GM06990 (cell line): ENCODE data around the gene PRICKLE2.

ENCODE experiments used
- DNase-seq: peaks from one replicate; pipeline ENCODE4 v3.0.0-alpha.2; 2011; ENCODE audit not compliant: insufficient read length; ENCODE audit errors: extremely low read depth
- H3K27me3 ChIP-seq: replicated peaks from 2 replicates; pipeline ENCODE4 v1.6.0; 2011; ENCODE audit warnings: low read length; ENCODE audit not compliant: control insufficient read depth, insufficient read depth
- H3K36me3 ChIP-seq: 2 replicates; pipeline ENCODE4 v1.5.1; 2011; ENCODE audit warnings: low read length; ENCODE audit not compliant: control insufficient read depth, insufficient read depth
- H3K4me3 ChIP-seq: replicated peaks from 2 replicates; pipeline ENCODE4 v1.5.1; 2011; ENCODE audit warnings: low read depth, mild to moderate bottlenecking, control low read depth, low read length
- CTCF ChIP-seq: IDR thresholded peaks from 2 replicates; pipeline ENCODE4 v1.5.1; 2011; ENCODE audit warnings: low read length, control low read depth, mild to moderate bottlenecking, inconsistent platforms; ENCODE audit not compliant: insufficient read depth, poor library complexity, severe bottlenecking

PRICKLE2 gene

GRCh38 chr3:64199932-64200331, 25.3 kb downstream of the PRICKLE2 start:
- no peak for TF ChIP-seq CTCF

GRCh38 chr3:64196236-64196929, 28.9 kb downstream of the PRICKLE2 start:
- DNase-seq, result no peak
- H3K4me3 ChIP-seq, result no peak overlapping the region
- TF ChIP-seq CTCF, result no peak
- no peaks in the 10 kb centered on the region for H3K27me3 ChIP-seq
- H3K36me3 ChIP-seq, result no peaks in the 10 kb centered on the region

More at GRCh38 chr3:64199932-64200331, 25.3 kb downstream of the PRICKLE2 start:
- no peaks in the 10 kb centered on the region for H3K36me3 ChIP-seq
- no peak overlapping the region for H3K4me3 ChIP-seq
- no peaks in the 10 kb centered on the region for H3K27me3 ChIP-seq
- DNase-seq, result no peak

- Histone ChIP-seq H3K4me3 (no peak overlapping the region), H3K36me3 (no peaks in the 10 kb centered on the region), H3K27me3 (no peaks in the 10 kb centered on the region)
- no peak for TF ChIP-seq CTCF
- DNase-seq, result no peak
These were observed 29.5 kb downstream of the PRICKLE2 start for GRCh38 chr3:64195789-64196188.

GRCh38 chr3:64191822-64192221, 33.4 kb downstream of the PRICKLE2 start:
- Histone ChIP-seq H3K4me3 (no peak overlapping the region), H3K36me3 (no peaks in the 10 kb centered on the region), H3K27me3 (no peaks in the 10 kb centered on the region)
- no peak for DNase-seq
- TF ChIP-seq CTCF, result no peak

GRCh38 chr3:64190517-64191515, 34.5 kb downstream of the PRICKLE2 start:
- H3K4me3 ChIP-seq, result no peak overlapping the region
- no peak for DNase-seq
- H3K36me3 ChIP-seq, result no peaks in the 10 kb centered on the region
- no peak for TF ChIP-seq CTCF
- H3K27me3 ChIP-seq, result no peaks in the 10 kb centered on the region
